H1 (cell line): Measurements from ENCODE around the gene MSI2. TPM values are rescaled to one million over a fixed set of nuclear protein-coding genes. Genes with fewer than 3 reads are reported as not detected.

ENCODE experiments used
- CHD7 ChIP-seq: fragments of 300-600 bp; sonication (generic); IDR thresholded peaks from 2 replicates; pipeline ENCODE4 v1.7.1; 2012; ENCODE audit warnings: low read length, moderate library complexity, mild to moderate bottlenecking, inconsistent platforms; ENCODE audit not compliant: insufficient replicate concordance
- CREB1 ChIP-seq: IDR thresholded peaks from 2 replicates; pipeline ENCODE4 v1.6.1; 2012; ENCODE audit warnings: inconsistent platforms
- CTCF ChIP-seq, 3 experiments: IDR thresholded peaks; 1 replicate in 2 of 3; 2 replicates in 1 of 3; pipeline versions ENCODE4 v1.5.1 to v1.6.1; 2011; ENCODE audit warnings: low read length in 3 of 3, mild to moderate bottlenecking in 3 of 3, inconsistent platforms in 2 of 3, low read depth in 1 of 3, moderate library complexity in 1 of 3; ENCODE audit not compliant: insufficient read depth in 1 of 3; ENCODE audit errors: control extremely low read depth in 1 of 3
- FOSL1 ChIP-seq: IDR thresholded peaks from 2 replicates; pipeline ENCODE4 v1.6.1; 2011; ENCODE audit warnings: mild to moderate bottlenecking, low read depth, low read length, moderate library complexity; ENCODE audit not compliant: insufficient read depth
- JUND ChIP-seq: IDR thresholded peaks from 2 replicates; pipeline ENCODE4 v1.6.1; 2011; ENCODE audit warnings: mild to moderate bottlenecking, improper control_type of control experiment, low read length
- RBBP5 ChIP-seq: IDR thresholded peaks from 2 replicates; pipeline ENCODE4 v1.7.1; 2012; ENCODE audit warnings: low read depth, mild to moderate bottlenecking, inconsistent platforms, low read length, moderate library complexity, borderline replicate concordance
- SIX5 ChIP-seq: IDR thresholded peaks from 2 replicates; pipeline ENCODE4 v1.6.1; 2011; ENCODE audit warnings: mild to moderate bottlenecking, low read depth, low read length
- TAF1 ChIP-seq: IDR thresholded peaks from 2 replicates; pipeline ENCODE4 v1.6.1; 2011; ENCODE audit warnings: mild to moderate bottlenecking, low read depth, low read length
- polyA plus RNA-seq, 7 experiments: library from polyadenylated mRNA; depleted of rRNA in 3 of 7; stranded (reverse) in 5 of 7; unstranded in 2 of 7; fragments of >200 nt in 5 of 7; fragments of 200-250 nt in 2 of 7; gene quantifications; 1 replicate in 5 of 7; 2 replicates in 1 of 7; 4 replicates in 1 of 7; pipeline versions ENCODE4 v1.2.1 to v1.2.3, GENCODE V29; 2011 to 2013; ENCODE audit warnings: missing spikeins in 2 of 7, mixed read lengths in 2 of 7
- total RNA-seq: library from RNA; stranded (reverse); fragmentation: NEBNext Ultra II Directional; extraction: Animal tissue kit (Norgen Biotek cat#: 25700); gene quantifications from 2 replicates; pipeline ENCODE4 v1.2.1, GENCODE V29; 2021

Gene MSI2
- total and polyA plus RNA-seq, 2 of the 8 experiments (the other 6 are each of a cell fraction or from before 2014, with no cell fraction given): 36.7 to 80.6 TPM

- TF ChIP-seq CHD7 (no peak), RBBP5 (no peak), TAF1 (no peak), SIX5 (no peak), CREB1 (no peak), JUND (no peak), CTCF (IDR thresholded peaks at IDR 0.05; ENCODE audit: control extremely low read depth in 1 of 3, insufficient read depth in 1 of 3, low read depth in 1 of 3, low read length in 3 of 3) (no peak), FOSL1 (no peak)
- TF ChIP-seq, all 59 proteins: peak for 0
Observed at GRCh38 chr17:57477522-57478362, 221.4 kb downstream of the MSI2 start (continued).
